HEK293 (cell line): ENCODE measurements around the gene PAK6.

Experiments used
- CTCF ChIA-PET: fragments of 350-600 bp; formaldehyde crosslinking; extraction: SDS; loops from one replicate; lab custom pipeline; 2021; ENCODE audit warnings: antibody characterized with exemption; lab: Yijun Ruan, JAX
- POLR2A ChIA-PET: fragments of 300-600 bp; formaldehyde crosslinking; extraction: SDS; loops from one replicate; lab custom pipeline; 2020; ENCODE audit warnings: antibody characterized with exemption, inconsistent platforms; lab: Yijun Ruan, JAX
- H3K27ac ChIP-seq: fragments of 200-500 bp; sonication (Bioruptor generic); 2 replicates; pipeline ENCODE4 v1.5.1; 2014; ENCODE audit warnings: low read depth, low read length, control low read depth, inconsistent platforms; ENCODE audit errors: extremely low read depth
- H3K36me3 ChIP-seq, 2 experiments: fragments of 200-500 bp in 1 of 2; sonication (Bioruptor generic) in 1 of 2; 1 replicate in 1 of 2; 2 replicates in 1 of 2; pipeline ENCODE4 v1.5.1; 2014 to 2017; ENCODE audit warnings: inconsistent platforms in 2 of 2, low read length in 2 of 2; ENCODE audit not compliant: control insufficient read depth in 2 of 2, insufficient read depth in 1 of 2
- H3K4me1 ChIP-seq: fragments of 200-500 bp; sonication (Bioruptor generic); 2 replicates; pipeline ENCODE4 v1.5.1; 2014; ENCODE audit warnings: mild to moderate bottlenecking, low read length, inconsistent platforms; ENCODE audit not compliant: control insufficient read depth, insufficient read depth
- H3K4me3 ChIP-seq: 2 replicates; pipeline ENCODE4 v1.5.1; 2011; ENCODE audit warnings: low read depth, mild to moderate bottlenecking, control low read depth, low read length, moderate library complexity
- H3K9me3 ChIP-seq: fragments of 200-500 bp; sonication (Bioruptor generic); 2 replicates; pipeline ENCODE4 v1.5.1; 2014; ENCODE audit warnings: low read depth, low read length, inconsistent platforms; ENCODE audit not compliant: control insufficient read depth, insufficient read depth
- BCL11B ChIP-seq: fragments of 450-650 bp; formaldehyde crosslinking; IDR thresholded peaks from 2 replicates; pipeline ENCODE4 v1.5.1; 2016; ENCODE audit warnings: low read depth, missing biosample characterization, missing genetic modification characterization
- GLIS2 ChIP-seq: fragments of 450-650 bp; formaldehyde crosslinking; IDR thresholded peaks from 2 replicates; pipeline ENCODE4 v1.5.1; 2016; ENCODE audit warnings: missing biosample characterization, missing genetic modification characterization
- INSM2 ChIP-seq: fragments of 450-650 bp; formaldehyde crosslinking; IDR thresholded peaks from 2 replicates; pipeline ENCODE4 v1.5.1; 2016; ENCODE audit warnings: missing biosample characterization, missing genetic modification characterization
- KLF1 ChIP-seq: fragments of 450-650 bp; formaldehyde crosslinking; IDR thresholded peaks from 2 replicates; pipeline ENCODE4 v1.5.1; 2016; ENCODE audit warnings: missing biosample characterization, missing genetic modification characterization
- KLF17 ChIP-seq: fragments of 450-650 bp; formaldehyde crosslinking; IDR thresholded peaks from 2 replicates; pipeline ENCODE4 v1.5.1; 2016; ENCODE audit warnings: missing biosample characterization, missing genetic modification characterization
- REPIN1 ChIP-seq: fragments of 450-650 bp; formaldehyde crosslinking; IDR thresholded peaks from 2 replicates; pipeline ENCODE4 v1.5.1; 2017; ENCODE audit warnings: missing biosample characterization, missing genetic modification characterization, low read depth
- WT1 ChIP-seq: fragments of 450-650 bp; formaldehyde crosslinking; IDR thresholded peaks from 2 replicates; pipeline ENCODE4 v1.5.1; 2016; ENCODE audit warnings: missing biosample characterization, missing genetic modification characterization
- ZBTB1 ChIP-seq: fragments of 450-650 bp; formaldehyde crosslinking; IDR thresholded peaks from 2 replicates; pipeline ENCODE4 v1.5.1; 2016; ENCODE audit warnings: missing biosample characterization, missing genetic modification characterization
- ZBTB17 ChIP-seq: fragments of 450-650 bp; formaldehyde crosslinking; IDR thresholded peaks from 2 replicates; pipeline ENCODE4 v1.5.1; 2016; ENCODE audit warnings: missing biosample characterization, missing genetic modification characterization
- ZBTB20 ChIP-seq: fragments of 450-650 bp; formaldehyde crosslinking; IDR thresholded peaks from 2 replicates; pipeline ENCODE4 v1.5.1; 2016; ENCODE audit warnings: missing biosample characterization, missing genetic modification characterization
- ZNF112 ChIP-seq: fragments of 450-650 bp; formaldehyde crosslinking; IDR thresholded peaks from 2 replicates; pipeline ENCODE4 v1.5.0; 2017; ENCODE audit warnings: missing biosample characterization, missing genetic modification characterization
- ZNF155 ChIP-seq: fragments of 450-650 bp; formaldehyde crosslinking; IDR thresholded peaks from 2 replicates; pipeline ENCODE4 v1.5.1; 2016; ENCODE audit warnings: missing biosample characterization, missing genetic modification characterization
- ZNF221 ChIP-seq: fragments of 450-650 bp; formaldehyde crosslinking; IDR thresholded peaks from 2 replicates; pipeline ENCODE4 v1.5.1; 2017; ENCODE audit warnings: missing biosample characterization, missing genetic modification characterization, borderline replicate concordance
- ZNF335 ChIP-seq: fragments of 450-650 bp; formaldehyde crosslinking; conservative IDR thresholded peaks from 2 replicates; pipeline ENCODE4 v1.5.1; 2016; ENCODE audit warnings: missing biosample characterization, missing genetic modification characterization
- ZNF341 ChIP-seq: fragments of 450-650 bp; formaldehyde crosslinking; IDR thresholded peaks from 2 replicates; pipeline ENCODE4; 2016; ENCODE audit warnings: low read depth, missing biosample characterization, missing genetic modification characterization
- ZNF600 ChIP-seq: fragments of 450-650 bp; formaldehyde crosslinking; IDR thresholded peaks from 2 replicates; pipeline ENCODE4 v1.5.1; 2016; ENCODE audit warnings: missing biosample characterization, missing genetic modification characterization
- ZNF843 ChIP-seq: fragments of 450-650 bp; formaldehyde crosslinking; IDR thresholded peaks from 2 replicates; pipeline ENCODE4 v1.5.1; 2016; ENCODE audit warnings: missing biosample characterization, missing genetic modification characterization
- TF ChIP-seq, protein P1 (sequence below): fragments of 450-650 bp; formaldehyde crosslinking; IDR thresholded peaks from 2 replicates; pipeline ENCODE4 v1.5.1; 2016; ENCODE audit warnings: missing biosample characterization, missing genetic modification characterization
- TF ChIP-seq, protein P2 (sequence below): fragments of 450-650 bp; formaldehyde crosslinking; IDR thresholded peaks from 2 replicates; pipeline ENCODE4 v1.5.0; 2017; ENCODE audit warnings: missing biosample characterization, missing genetic modification characterization, borderline replicate concordance

Gene PAK6

DNA sequence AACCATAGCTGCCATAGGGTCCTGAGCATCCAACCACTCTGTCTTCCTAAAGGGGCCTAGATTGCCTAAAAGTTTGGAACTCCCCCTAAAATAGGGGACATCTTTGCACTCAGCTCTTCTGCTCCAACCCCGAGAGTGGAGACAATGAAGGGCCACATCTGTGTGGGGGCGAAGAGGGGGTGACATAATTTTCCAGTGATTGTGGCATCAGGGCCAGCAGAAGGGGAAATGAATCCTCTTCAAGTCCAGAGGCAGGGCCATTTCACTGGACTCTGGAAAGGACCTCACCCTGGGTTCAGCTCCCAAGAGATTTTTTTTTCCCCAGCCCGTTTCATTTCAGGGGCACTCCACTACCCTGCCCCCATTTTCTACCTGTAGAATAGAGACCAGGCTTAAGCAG lies 48.6 kb downstream of the PAK6 start:
- peaks cover 6% of the 10 kb centered on the region for H3K4me1 ChIP-seq

GRCh38 chr15:40287968-40288367 lies 49.1 kb downstream of the PAK6 start:
- TF ChIP-seq KLF17 (peak; percentile 82), ZBTB20 (tag by site-specific recombination) (no peak), ZBTB17 (tag by site-specific recombination) (0 out of 2 replicates have a peak, but pooled peaks have one; percentile 26), BCL11B (no peak), ZBTB1 (tag by site-specific recombination) (no peak), ZNF600 (tag by site-specific recombination) (peak; percentile 81), ZNF335 (0 out of 2 replicates have a peak, but pooled peaks have one; percentile 12), REPIN1 (tag by site-specific recombination) (no peak), ZNF341 (tag by site-specific recombination) (peak; percentile 66), KLF1 (tag by site-specific recombination) (peak; percentile 88), ZNF155 (tag by site-specific recombination) (no peak), ZNF112 (tag by site-specific recombination) (no peak), GLIS2 (tag by site-specific recombination) (peak; percentile 26; the same call in 1 of the 2 replicates), WT1 (tag by site-specific recombination) (peak; percentile 87), ZNF843 (tag by site-specific recombination) (no peak)
- TF ChIP-seq, protein P1, sequence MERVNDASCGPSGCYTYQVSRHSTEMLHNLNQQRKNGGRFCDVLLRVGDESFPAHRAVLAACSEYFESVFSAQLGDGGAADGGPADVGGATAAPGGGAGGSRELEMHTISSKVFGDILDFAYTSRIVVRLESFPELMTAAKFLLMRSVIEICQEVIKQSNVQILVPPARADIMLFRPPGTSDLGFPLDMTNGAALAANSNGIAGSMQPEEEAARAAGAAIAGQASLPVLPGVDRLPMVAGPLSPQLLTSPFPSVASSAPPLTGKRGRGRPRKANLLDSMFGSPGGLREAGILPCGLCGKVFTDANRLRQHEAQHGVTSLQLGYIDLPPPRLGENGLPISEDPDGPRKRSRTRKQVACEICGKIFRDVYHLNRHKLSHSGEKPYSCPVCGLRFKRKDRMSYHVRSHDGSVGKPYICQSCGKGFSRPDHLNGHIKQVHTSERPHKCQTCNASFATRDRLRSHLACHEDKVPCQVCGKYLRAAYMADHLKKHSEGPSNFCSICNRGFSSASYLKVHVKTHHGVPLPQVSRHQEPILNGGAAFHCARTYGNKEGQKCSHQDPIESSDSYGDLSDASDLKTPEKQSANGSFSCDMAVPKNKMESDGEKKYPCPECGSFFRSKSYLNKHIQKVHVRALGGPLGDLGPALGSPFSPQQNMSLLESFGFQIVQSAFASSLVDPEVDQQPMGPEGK: peak; percentile 57; the same call in 1 of the 2 replicates
- no peaks in the 10 kb centered on the region for H3K9me3 ChIP-seq
- no peak overlapping the region for H3K4me3 ChIP-seq
- POLR2A ChIA-PET: no interaction called here
- no peaks in the 10 kb centered on the region for H3K36me3 ChIP-seq
- peaks cover 6% of the 10 kb centered on the region for H3K4me1 ChIP-seq
- no peak overlapping the region for H3K27ac ChIP-seq
- CTCF ChIA-PET: interaction anchor here (1.2 to 1.9 kb wide), 4 partner anchors 9 to 50 kb away, joined by 6 to 8 read pairs (median 7); no protein-coding TSS in a partner anchor

More for the DNA sequence above, 48.6 kb downstream of the PAK6 start:
- ChIA-PET CTCF (interaction anchor here (1.2 to 3.2 kb wide), 4 partner anchors 8 to 51 kb away, joined by 6 to 22 read pairs (median 6); no protein-coding TSS in a partner anchor), POLR2A (interaction anchor here (0.6 kb wide), 1 partner anchor 135 kb away, joined by 3 read pairs; no protein-coding TSS in a partner anchor)
- TF ChIP-seq ZNF221 (no peak), INSM2 (tag by site-specific recombination) (no peak)
- TF ChIP-seq, protein P2, sequence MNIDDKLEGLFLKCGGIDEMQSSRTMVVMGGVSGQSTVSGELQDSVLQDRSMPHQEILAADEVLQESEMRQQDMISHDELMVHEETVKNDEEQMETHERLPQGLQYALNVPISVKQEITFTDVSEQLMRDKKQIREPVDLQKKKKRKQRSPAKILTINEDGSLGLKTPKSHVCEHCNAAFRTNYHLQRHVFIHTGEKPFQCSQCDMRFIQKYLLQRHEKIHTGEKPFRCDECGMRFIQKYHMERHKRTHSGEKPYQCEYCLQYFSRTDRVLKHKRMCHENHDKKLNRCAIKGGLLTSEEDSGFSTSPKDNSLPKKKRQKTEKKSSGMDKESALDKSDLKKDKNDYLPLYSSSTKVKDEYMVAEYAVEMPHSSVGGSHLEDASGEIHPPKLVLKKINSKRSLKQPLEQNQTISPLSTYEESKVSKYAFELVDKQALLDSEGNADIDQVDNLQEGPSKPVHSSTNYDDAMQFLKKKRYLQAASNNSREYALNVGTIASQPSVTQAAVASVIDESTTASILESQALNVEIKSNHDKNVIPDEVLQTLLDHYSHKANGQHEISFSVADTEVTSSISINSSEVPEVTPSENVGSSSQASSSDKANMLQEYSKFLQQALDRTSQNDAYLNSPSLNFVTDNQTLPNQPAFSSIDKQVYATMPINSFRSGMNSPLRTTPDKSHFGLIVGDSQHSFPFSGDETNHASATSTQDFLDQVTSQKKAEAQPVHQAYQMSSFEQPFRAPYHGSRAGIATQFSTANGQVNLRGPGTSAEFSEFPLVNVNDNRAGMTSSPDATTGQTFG: no peak
- H3K36me3 ChIP-seq: no peaks in the 10 kb centered on the region
- H3K27ac ChIP-seq: no peak overlapping the region
- H3K9me3 ChIP-seq: no peaks in the 10 kb centered on the region
- H3K4me3 ChIP-seq: no peak overlapping the region
